ENCODE results near the gene JAK1. TPM values are rescaled to one million over a fixed set of nuclear protein-coding genes. Genes with fewer than 3 reads are reported as not detected.

The JAK1 gene
- total and polyA plus RNA-seq, 9 of the 15 experiments (the other 6 are each of a cell fraction or from before 2014, with no cell fraction given) = 9.7 to 44.1 (median 42.5) TPM

DNA sequence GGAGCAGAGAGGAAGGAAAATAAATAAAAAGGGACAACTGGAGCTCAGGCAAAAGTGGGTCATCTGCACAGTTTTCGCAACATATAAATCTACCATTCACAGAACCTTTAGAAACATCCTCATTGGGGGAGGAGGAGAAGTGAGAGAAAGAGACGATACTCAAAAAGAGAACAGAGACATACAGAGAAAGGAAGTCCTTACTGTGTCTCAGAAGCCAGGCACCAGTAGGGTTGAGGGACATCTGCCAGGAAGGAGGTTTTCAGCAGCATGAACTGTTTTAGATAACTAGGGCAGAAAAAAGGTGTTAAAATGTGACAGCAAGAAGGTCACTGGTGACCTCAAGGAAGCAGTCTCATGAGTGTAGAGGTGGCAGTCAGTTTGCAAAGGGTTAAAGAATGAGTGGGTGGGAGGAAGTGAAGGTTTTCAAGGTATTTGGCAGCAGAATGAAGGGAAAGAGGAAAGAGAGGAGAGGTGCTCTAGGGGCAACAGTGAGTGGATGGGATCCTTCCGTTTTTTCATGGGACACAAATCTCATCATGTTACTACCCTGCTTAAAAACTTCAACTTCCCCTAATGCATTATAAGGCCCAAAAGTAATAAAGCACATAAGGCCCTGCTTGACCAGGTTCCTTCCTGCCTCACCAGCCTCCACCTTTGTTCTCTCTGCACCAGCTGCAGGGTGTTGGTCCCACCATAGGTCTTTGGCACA is 9.5 kb downstream of the JAK1 start (continued):
- no peak for TF ChIP-seq ZNF592 (IDR thresholded peaks at IDR 0.05)
- no peak for TF ChIP-seq MAFK (IDR thresholded peaks at IDR 0.05; ENCODE audit: low read length)
- peak; percentile 65; the same call in 1 of the 2 replicates for TF ChIP-seq MTA1 (IDR thresholded peaks at IDR 0.05; ENCODE audit: borderline replicate concordance)
- TF ChIP-seq ZBED1 (IDR thresholded peaks at IDR 0.05) = no peak
- peak in 1 of 2 experiments; percentile 46; a peak in 1 of 3 replicates for TF ChIP-seq CBX3 (IDR thresholded peaks at IDR 0.05; ENCODE audit: borderline replicate concordance in 1 of 2, low read length in 2 of 2)
- TF ChIP-seq U2AF2 (optimal IDR thresholded peaks at IDR 0.05; ENCODE audit: low read depth, low read length) = no peak
- TF ChIP-seq SMARCA4 (IDR thresholded peaks at IDR 0.05) = 0 out of 2 replicates have a peak, but pooled peaks have one; percentile 6
- no peak for TF ChIP-seq NCOA2 (IDR thresholded peaks at IDR 0.05; ENCODE audit: partially characterized antibody in 2 of 2)
- no peak for TF ChIP-seq NR0B1 (IDR thresholded peaks at IDR 0.05; ENCODE audit: partially characterized antibody)
- 0 out of 4 replicates have a peak, but pooled peaks of 1 of the 2 experiments have one; percentile 10 for TF ChIP-seq RCOR1 (IDR thresholded peaks at IDR 0.05; ENCODE audit: borderline replicate concordance in 1 of 2, low read depth in 2 of 2, low read length in 2 of 2)
- peak; percentile 78 for TF ChIP-seq SPI1 (IDR thresholded peaks at IDR 0.05; ENCODE audit: borderline replicate concordance, low read depth, low read length)
- TF ChIP-seq CEBPB (tag; IDR thresholded peaks at IDR 0.05) = peak; percentile 22; the same call in 1 of the 2 replicates
- TF ChIP-seq, protein P1, sequence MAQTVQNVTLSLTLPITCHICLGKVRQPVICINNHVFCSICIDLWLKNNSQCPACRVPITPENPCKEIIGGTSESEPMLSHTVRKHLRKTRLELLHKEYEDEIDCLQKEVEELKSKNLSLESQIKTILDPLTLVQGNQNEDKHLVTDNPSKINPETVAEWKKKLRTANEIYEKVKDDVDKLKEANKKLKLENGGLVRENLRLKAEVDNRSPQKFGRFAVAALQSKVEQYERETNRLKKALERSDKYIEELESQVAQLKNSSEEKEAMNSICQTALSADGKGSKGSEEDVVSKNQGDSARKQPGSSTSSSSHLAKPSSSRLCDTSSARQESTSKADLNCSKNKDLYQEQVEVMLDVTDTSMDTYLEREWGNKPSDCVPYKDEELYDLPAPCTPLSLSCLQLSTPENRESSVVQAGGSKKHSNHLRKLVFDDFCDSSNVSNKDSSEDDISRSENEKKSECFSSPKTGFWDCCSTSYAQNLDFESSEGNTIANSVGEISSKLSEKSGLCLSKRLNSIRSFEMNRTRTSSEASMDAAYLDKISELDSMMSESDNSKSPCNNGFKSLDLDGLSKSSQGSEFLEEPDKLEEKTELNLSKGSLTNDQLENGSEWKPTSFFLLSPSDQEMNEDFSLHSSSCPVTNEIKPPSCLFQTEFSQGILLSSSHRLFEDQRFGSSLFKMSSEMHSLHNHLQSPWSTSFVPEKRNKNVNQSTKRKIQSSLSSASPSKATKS (CRISPR knock-in tag; IDR thresholded peaks at IDR 0.05) = no peak
- no peak for TF ChIP-seq ZNF263 (CRISPR knock-in tag; IDR thresholded peaks at IDR 0.05; ENCODE audit: borderline replicate concordance)
- no peak for TF ChIP-seq U2AF1 (optimal IDR thresholded peaks at IDR 0.05; ENCODE audit: low read depth, low read length)
- no peak for TF ChIP-seq CREBBP (IDR thresholded peaks at IDR 0.05; ENCODE audit: low read depth, low read length)
- TF ChIP-seq RBM34 (IDR thresholded peaks at IDR 0.05; ENCODE audit: borderline replicate concordance, insufficient read depth, low read length) = no peak
- TF ChIP-seq, protein P2, sequence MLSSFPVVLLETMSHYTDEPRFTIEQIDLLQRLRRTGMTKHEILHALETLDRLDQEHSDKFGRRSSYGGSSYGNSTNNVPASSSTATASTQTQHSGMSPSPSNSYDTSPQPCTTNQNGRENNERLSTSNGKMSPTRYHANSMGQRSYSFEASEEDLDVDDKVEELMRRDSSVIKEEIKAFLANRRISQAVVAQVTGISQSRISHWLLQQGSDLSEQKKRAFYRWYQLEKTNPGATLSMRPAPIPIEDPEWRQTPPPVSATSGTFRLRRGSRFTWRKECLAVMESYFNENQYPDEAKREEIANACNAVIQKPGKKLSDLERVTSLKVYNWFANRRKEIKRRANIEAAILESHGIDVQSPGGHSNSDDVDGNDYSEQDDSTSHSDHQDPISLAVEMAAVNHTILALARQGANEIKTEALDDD (IDR thresholded peaks at IDR 0.05) = peak; percentile 75
- TF ChIP-seq NFRKB (IDR thresholded peaks at IDR 0.05; ENCODE audit: low read depth) = peak; percentile 67; the same call in 1 of the 2 replicates
- no peak for TF ChIP-seq XRCC4 (IDR thresholded peaks at IDR 0.05; ENCODE audit: extremely low read depth, insufficient read depth, insufficient read length)

All from K562 (cell line).